GM12892 (cell line): ENCODE data around the gene CYP2S1.

ENCODE experiments used
- POLR2AphosphoS5 ChIP-seq: IDR thresholded peaks from 2 replicates; pipeline ENCODE4 v1.6.1; 2011; ENCODE audit warnings: low read depth, low read length, control low read depth
- TAF1 ChIP-seq: IDR thresholded peaks from 2 replicates; pipeline ENCODE4 v1.6.1; 2011; ENCODE audit warnings: low read depth, mild to moderate bottlenecking, control low read depth, low read length, borderline replicate concordance

DNA sequence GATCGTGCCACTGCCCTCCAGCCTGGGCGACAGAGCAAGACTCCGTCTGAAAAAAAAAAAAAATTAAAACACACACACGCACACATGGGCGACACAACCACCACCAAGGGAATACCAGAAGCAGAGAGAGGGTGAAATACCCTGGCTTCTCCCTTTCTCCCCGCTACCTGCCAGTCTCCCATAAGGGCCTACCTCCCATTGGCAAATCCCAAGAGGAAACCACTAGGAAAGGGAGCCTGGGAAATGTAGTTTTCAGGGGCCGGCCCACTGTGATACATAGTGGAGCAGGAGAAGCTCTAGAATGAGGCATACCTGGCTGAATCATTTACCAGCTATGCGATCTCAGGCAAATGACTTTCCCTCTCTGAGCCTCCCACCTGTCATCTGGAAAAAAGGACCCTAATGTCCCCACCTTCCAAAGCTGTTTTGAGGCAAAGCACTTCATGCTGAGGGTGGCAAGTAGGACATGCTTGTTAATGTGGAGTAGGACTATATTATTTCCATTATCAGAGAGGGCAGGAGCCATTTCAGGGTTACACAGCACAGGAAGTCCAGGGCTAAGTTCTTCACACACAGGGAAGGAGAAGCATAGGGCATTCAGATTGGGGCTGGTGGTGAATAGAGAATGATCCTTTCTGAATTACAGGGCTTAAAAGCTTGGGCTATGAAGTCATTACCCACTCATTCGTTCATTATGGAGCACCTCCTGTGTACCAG is 56.8 kb downstream of the CYP2S1 start:
- TF ChIP-seq TAF1 = no peak
- TF ChIP-seq POLR2AphosphoS5 = no peak
